KMS-11 (cell line): Measurements from ENCODE around the gene MIER3.

Source experiments
- H2AFZ ChIP-seq: fragments of 200-600 bp; sonication (generic); 2 replicates; pipeline ENCODE4 v1.6.1; 2016; ENCODE audit warnings: antibody characterized with exemption, mixed run types, low read depth
- H3K27ac ChIP-seq: fragments of 200-600 bp; sonication (generic); 2 replicates; pipeline ENCODE4 v1.6.1; 2016; ENCODE audit warnings: mild to moderate bottlenecking, mixed run types
- H3K27me3 ChIP-seq: fragments of 200-600 bp; sonication (generic); 2 replicates; pipeline ENCODE4 v1.6.1; 2017; ENCODE audit warnings: mild to moderate bottlenecking, low read depth, mixed run types, moderate library complexity; ENCODE audit not compliant: insufficient read depth
- H3K36me3 ChIP-seq: fragments of 200-600 bp; sonication (generic); 2 replicates; pipeline ENCODE4 v1.6.1; 2017; ENCODE audit warnings: mild to moderate bottlenecking, mixed run types; ENCODE audit not compliant: insufficient read depth
- H3K4me1 ChIP-seq: fragments of 200-600 bp; sonication (generic); 2 replicates; pipeline ENCODE4 v1.6.1; 2016; ENCODE audit warnings: mild to moderate bottlenecking, low read depth, mixed run types; ENCODE audit not compliant: poor library complexity, severe bottlenecking
- H3K4me2 ChIP-seq: fragments of 200-600 bp; sonication (generic); 2 replicates; pipeline ENCODE4 v1.7.0; 2016; ENCODE audit warnings: mild to moderate bottlenecking, mixed run types
- H3K4me3 ChIP-seq: fragments of 200-600 bp; sonication (generic); IDR thresholded peaks from 2 replicates; pipeline ENCODE4 v1.6.1; 2017; ENCODE audit warnings: low read depth, low read length, mixed read lengths; ENCODE audit not compliant: insufficient read depth
- H3K79me2 ChIP-seq: fragments of 200-600 bp; sonication (generic); 2 replicates; pipeline ENCODE4 v1.6.1; 2016; ENCODE audit warnings: low read depth, mixed run types; ENCODE audit not compliant: insufficient read depth
- H3K9ac ChIP-seq: fragments of 200-600 bp; sonication (generic); 2 replicates; pipeline ENCODE4 v1.6.1; 2016; ENCODE audit warnings: mild to moderate bottlenecking, mixed run types
- H4K20me1 ChIP-seq: fragments of 200-600 bp; sonication (generic); 2 replicates; pipeline ENCODE4 v1.6.1; 2016; ENCODE audit warnings: mild to moderate bottlenecking, mixed run types; ENCODE audit not compliant: insufficient read depth
- CTCF ChIP-seq: fragments of 200-600 bp; sonication (generic); conservative IDR thresholded peaks from 2 replicates; pipeline ENCODE4 v1.6.1; 2017; ENCODE audit warnings: low read depth, mild to moderate bottlenecking, antibody characterized with exemption, low read length, moderate library complexity, mixed read lengths

MIER3 gene

GRCh38 chr5:56950626-56951125 is 1.2 kb downstream of the MIER3 start:
- Histone ChIP-seq H4K20me1 (no peaks in the 10 kb centered on the region), H3K27me3 (no peaks in the 10 kb centered on the region), H3K4me1 (peaks cover 20% of the 10 kb centered on the region), H3K4me2 (peak overlapping the region; percentile 94), H3K36me3 (peaks cover 1% of the 10 kb centered on the region; the same call in 1 of the 2 replicates), H3K4me3 (no peak overlapping the region), H2AFZ (peak overlapping the region; percentile 68; the same call in 1 of the 2 replicates), H3K9ac (peak overlapping the region; percentile 61; the same call in 1 of the 2 replicates), H3K79me2 (peaks cover 31% of the 10 kb centered on the region; the same call in 1 of the 2 replicates), H3K27ac (peak overlapping the region; percentile 43)
- TF ChIP-seq CTCF: no peak

GRCh38 chr5:56947052-56947451 is 4.9 kb downstream of the MIER3 start:
- H3K27ac ChIP-seq: no peak overlapping the region
- H3K79me2 ChIP-seq: peaks cover 28% of the 10 kb centered on the region; the same call in 1 of the 2 replicates
- peaks cover 3% of the 10 kb centered on the region; the same call in 1 of the 2 replicates for H3K36me3 ChIP-seq
- H3K4me3 ChIP-seq: no peak overlapping the region
- no peak overlapping the region for H3K4me2 ChIP-seq
- TF ChIP-seq CTCF: no peak
- H4K20me1 ChIP-seq: no peaks in the 10 kb centered on the region
- H3K9ac ChIP-seq: no peak overlapping the region
- H3K4me1 ChIP-seq: peaks cover 16% of the 10 kb centered on the region
- H2AFZ ChIP-seq: no peak overlapping the region
- H3K27me3 ChIP-seq: no peaks in the 10 kb centered on the region

GRCh38 chr5:56941981-56942380 is 9.9 kb downstream of the MIER3 start:
- H3K36me3 ChIP-seq: peaks cover 9% of the 10 kb centered on the region; the same call in 1 of the 2 replicates

GRCh38 chr5:56938858-56939257 is 13.1 kb downstream of the MIER3 start:
- Histone ChIP-seq H2AFZ (no peak overlapping the region), H3K4me3 (no peak overlapping the region), H3K36me3 (peaks cover 11% of the 10 kb centered on the region; the same call in 1 of the 2 replicates), H4K20me1 (no peaks in the 10 kb centered on the region), H3K27me3 (no peaks in the 10 kb centered on the region), H3K4me2 (peak overlapping the region; percentile 22; the same call in 1 of the 2 replicates), H3K9ac (peak overlapping the region; percentile 10; the same call in 1 of the 2 replicates), H3K4me1 (peaks cover 17% of the 10 kb centered on the region), H3K27ac (peak overlapping the region; percentile 12; the same call in 1 of the 2 replicates), H3K79me2 (no peaks in the 10 kb centered on the region)
- TF ChIP-seq CTCF: no peak

More at GRCh38 chr5:56941981-56942380, 9.9 kb downstream of the MIER3 start:
- H3K4me1 ChIP-seq: peaks cover 17% of the 10 kb centered on the region
- no peak overlapping the region for H3K4me3 ChIP-seq
- H3K4me2 ChIP-seq: no peak overlapping the region
- no peaks in the 10 kb centered on the region for H3K79me2 ChIP-seq
- no peak overlapping the region for H3K27ac ChIP-seq
- TF ChIP-seq CTCF: no peak
- no peaks in the 10 kb centered on the region for H4K20me1 ChIP-seq
- H2AFZ ChIP-seq: no peak overlapping the region
- H3K27me3 ChIP-seq: no peaks in the 10 kb centered on the region
- H3K9ac ChIP-seq: no peak overlapping the region
